Measurements from ENCODE around the gene POM121. TPM values are rescaled to one million over a fixed set of nuclear protein-coding genes. Genes with fewer than 3 reads are reported as not detected.
"Not testable (repeated sequence)": the region's sequence is repeated elsewhere in the genome, so short reads cannot be mapped to it uniquely, and the experiment has no call there.

The POM121 gene
- total and polyA plus RNA-seq, 2 experiments from 2014 or later, result 24.5 to 39.8 TPM

DNA sequence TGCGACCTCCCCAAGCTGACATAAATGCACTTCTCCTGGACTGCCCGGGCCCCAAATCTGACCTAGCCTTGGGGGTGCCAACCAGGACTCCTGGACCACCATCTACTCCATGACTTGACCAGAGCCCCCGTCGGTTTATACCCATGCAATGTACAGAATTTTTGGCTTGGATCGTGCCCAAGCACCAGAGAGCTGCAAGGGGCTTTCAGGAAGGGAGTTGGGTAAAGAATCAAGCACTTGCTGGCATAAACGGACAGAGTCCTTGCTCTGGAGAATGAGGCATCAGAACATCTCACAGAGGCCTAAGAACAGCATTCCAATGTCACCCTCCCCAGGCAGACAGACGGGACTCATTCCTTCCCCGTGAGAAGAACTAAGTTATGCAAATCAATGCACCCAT, 38.2 kb downstream of the POM121 start:
- not testable (repeated sequence) for H3K9me2 ChIP-seq (ENCODE audit: insufficient read depth); H3K27ac ChIP-seq (ENCODE audit: low read depth); H3K9me3 Mint-ChIP-seq; H4K20me1 ChIP-seq (replicated peaks; ENCODE audit: insufficient read depth); ATAC-seq; H3F3A ChIP-seq (replicated peaks; ENCODE audit: low read depth); H3K27ac Mint-ChIP-seq; DNase-seq (ENCODE audit: low spot score); H3K27me3 Mint-ChIP-seq (ENCODE audit: insufficient read depth, low read depth, poor library complexity); H3K36me3 Mint-ChIP-seq (ENCODE audit: low read depth); H3K79me2 ChIP-seq (replicated peaks; ENCODE audit: insufficient read depth); H3K4me3 ChIP-seq; H3K4me3 Mint-ChIP-seq; H3K4me1 ChIP-seq (ENCODE audit: insufficient read depth); H3K4me2 ChIP-seq; H2AFZ ChIP-seq; H3K36me3 ChIP-seq (ENCODE audit: insufficient read depth); H3K27me3 ChIP-seq (ENCODE audit: insufficient read depth); H3K4me1 Mint-ChIP-seq

DNA sequence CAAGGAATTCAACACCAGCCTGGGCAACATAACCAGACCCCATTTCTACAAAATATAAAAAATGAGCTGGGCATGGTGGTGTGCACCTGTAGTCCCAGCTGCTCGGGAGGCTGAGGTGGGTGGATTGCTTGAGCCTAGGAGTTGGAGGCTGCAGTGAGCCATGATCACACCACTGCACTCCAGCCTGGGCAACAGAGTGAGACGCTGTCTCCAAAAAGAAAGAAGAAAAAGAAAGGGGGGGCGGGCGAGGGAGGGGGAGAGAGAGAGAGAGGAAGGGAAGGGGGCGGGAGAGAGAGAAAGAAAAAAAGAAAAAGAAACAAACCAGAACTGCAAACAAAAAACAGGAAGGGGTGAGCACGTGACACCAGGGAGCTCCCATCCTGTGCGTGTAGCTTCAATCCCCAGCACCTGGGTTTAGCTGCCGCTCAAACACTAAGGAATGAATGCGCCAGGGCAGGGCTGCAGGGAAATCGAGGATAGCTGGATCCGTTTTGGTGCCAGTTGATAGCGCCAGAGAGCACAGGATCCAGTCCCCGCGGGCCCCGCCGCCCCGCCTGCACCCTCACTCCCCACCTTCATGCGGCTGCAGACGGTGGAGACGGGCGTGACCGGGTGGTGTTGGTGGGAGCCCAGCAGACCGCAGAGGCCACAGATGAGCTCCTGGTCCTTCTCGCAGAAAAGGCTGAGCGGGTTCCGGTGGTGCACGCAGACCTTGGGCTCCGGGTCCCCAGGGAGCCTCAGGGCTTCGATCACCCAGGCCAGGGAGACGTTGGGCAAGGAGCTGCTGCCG, 40.5 kb downstream of the POM121 start:
- H3K4me3 ChIP-seq; H4K20me1 ChIP-seq (replicated peaks; ENCODE audit: insufficient read depth); H3K27me3 Mint-ChIP-seq (ENCODE audit: insufficient read depth, low read depth, poor library complexity); H3K4me2 ChIP-seq; H3K79me2 ChIP-seq (replicated peaks; ENCODE audit: insufficient read depth); H3K27ac Mint-ChIP-seq; H3F3A ChIP-seq (replicated peaks; ENCODE audit: low read depth); H3K36me3 Mint-ChIP-seq (ENCODE audit: low read depth); H3K4me1 ChIP-seq (ENCODE audit: insufficient read depth); H3K27me3 ChIP-seq (ENCODE audit: insufficient read depth); H3K9me3 Mint-ChIP-seq; H3K27ac ChIP-seq (ENCODE audit: low read depth); H3K4me3 Mint-ChIP-seq; H3K36me3 ChIP-seq (ENCODE audit: insufficient read depth); H3K9me2 ChIP-seq (ENCODE audit: insufficient read depth); H2AFZ ChIP-seq; H3K4me1 Mint-ChIP-seq; DNase-seq (ENCODE audit: low spot score): not testable (repeated sequence)
- ATAC-seq, result peak; percentile 80

DNA sequence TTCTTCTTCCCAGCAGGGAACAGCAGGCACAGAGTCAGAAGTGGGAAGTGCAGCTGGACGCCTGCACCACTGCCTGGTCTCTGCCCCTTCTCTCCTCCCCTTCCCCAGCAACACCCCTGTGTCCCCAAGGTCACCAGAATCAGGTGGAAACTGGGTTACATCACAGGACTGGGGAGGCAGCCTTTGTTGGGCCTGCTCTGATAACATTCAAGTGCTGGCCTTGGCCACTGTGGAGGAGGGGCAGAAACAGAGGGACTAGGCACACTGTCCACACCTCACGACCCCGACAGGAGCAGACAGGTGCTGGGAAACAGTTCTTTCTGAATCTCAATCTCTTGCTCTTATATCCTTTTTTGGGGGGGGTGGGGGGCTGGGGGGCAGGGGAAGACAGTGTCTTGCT, 42.0 kb downstream of the POM121 start:
- not testable (repeated sequence) for H3K79me2 ChIP-seq (replicated peaks; ENCODE audit: insufficient read depth); H3K27me3 ChIP-seq (ENCODE audit: insufficient read depth); H3K4me1 ChIP-seq (ENCODE audit: insufficient read depth); H2AFZ ChIP-seq; H3K27ac ChIP-seq (ENCODE audit: low read depth); H4K20me1 ChIP-seq (replicated peaks; ENCODE audit: insufficient read depth); H3K36me3 Mint-ChIP-seq (ENCODE audit: low read depth); H3K9me3 Mint-ChIP-seq; H3K27ac Mint-ChIP-seq; H3F3A ChIP-seq (replicated peaks; ENCODE audit: low read depth); DNase-seq (ENCODE audit: low spot score); H3K4me1 Mint-ChIP-seq; H3K4me3 Mint-ChIP-seq; H3K4me3 ChIP-seq; H3K9me2 ChIP-seq (ENCODE audit: insufficient read depth); ATAC-seq; H3K4me2 ChIP-seq; H3K27me3 Mint-ChIP-seq (ENCODE audit: insufficient read depth, low read depth, poor library complexity); H3K36me3 ChIP-seq (ENCODE audit: insufficient read depth)

DNA sequence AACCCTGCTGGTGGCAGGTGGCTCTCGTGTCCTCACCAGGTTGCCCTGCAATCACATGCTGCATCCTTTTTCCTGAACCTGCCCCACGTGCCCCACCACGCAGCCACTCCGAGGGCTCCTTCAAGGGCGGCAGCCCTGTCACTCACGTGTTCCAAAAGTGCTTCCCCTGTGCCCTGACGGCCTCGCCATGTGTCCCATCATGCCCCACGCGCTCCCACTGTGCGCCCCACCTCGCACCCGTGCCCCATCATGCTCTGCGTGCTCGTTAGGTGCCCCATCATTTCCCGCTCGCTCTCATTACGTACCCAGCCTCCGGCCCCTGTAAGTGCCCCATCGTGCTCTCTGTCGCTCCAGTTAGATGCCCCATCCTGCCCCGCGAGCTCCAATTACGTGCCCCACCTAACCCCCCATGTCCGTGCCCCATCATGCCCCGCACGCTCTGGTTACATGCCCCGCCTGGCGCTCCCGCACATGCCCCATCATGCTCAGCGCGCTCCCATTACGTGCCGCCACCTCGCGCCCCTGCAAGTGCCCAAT, 44.2 kb downstream of the POM121 start, which contains the start of gene TRIM74:
Gene TRIM74 (minus strand): TSS at position 487 of the 537 bp plus-strand sequence. CDS start 3,309 bp downstream, outside the sequence.
- not testable (repeated sequence) for H3K9me2 ChIP-seq (ENCODE audit: insufficient read depth); H4K20me1 ChIP-seq (replicated peaks; ENCODE audit: insufficient read depth); H3K4me3 Mint-ChIP-seq; DNase-seq (ENCODE audit: low spot score); H3K4me1 ChIP-seq (ENCODE audit: insufficient read depth); H3K4me1 Mint-ChIP-seq; H3K27me3 Mint-ChIP-seq (ENCODE audit: insufficient read depth, low read depth, poor library complexity); H3K27ac Mint-ChIP-seq; ATAC-seq; H3K4me3 ChIP-seq; H3K36me3 Mint-ChIP-seq (ENCODE audit: low read depth); H2AFZ ChIP-seq; H3K9me3 Mint-ChIP-seq; H3K27ac ChIP-seq (ENCODE audit: low read depth); H3K79me2 ChIP-seq (replicated peaks; ENCODE audit: insufficient read depth); H3K4me2 ChIP-seq; H3F3A ChIP-seq (replicated peaks; ENCODE audit: low read depth); H3K27me3 ChIP-seq (ENCODE audit: insufficient read depth); H3K36me3 ChIP-seq (ENCODE audit: insufficient read depth)

DNA sequence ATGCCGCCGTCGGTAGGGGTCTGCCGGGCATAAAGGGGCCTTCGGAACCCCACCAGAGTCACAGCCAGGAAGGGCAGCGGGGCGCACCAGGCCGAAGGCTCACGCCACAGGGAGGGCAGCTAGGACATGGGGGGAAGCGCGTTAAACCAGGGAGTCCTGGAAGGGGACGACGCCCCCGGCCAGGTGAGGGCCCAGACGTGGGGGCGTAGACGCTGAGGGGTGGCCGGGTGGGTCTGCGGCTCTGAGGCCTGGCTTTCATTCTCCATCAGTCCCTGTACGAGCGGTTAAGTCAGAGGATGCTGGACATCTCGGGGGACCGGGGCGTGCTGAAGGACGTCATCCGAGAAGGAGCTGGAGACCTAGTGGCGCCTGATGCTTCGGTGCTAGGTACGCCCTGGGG, 44.8 kb downstream of the POM121 start:
- not testable (repeated sequence) for H3K4me1 Mint-ChIP-seq; H3K4me1 ChIP-seq (ENCODE audit: insufficient read depth); H3K27ac ChIP-seq (ENCODE audit: low read depth); H3F3A ChIP-seq (replicated peaks; ENCODE audit: low read depth); H4K20me1 ChIP-seq (replicated peaks; ENCODE audit: insufficient read depth); H3K4me3 Mint-ChIP-seq; H3K36me3 Mint-ChIP-seq (ENCODE audit: low read depth); H3K79me2 ChIP-seq (replicated peaks; ENCODE audit: insufficient read depth); H2AFZ ChIP-seq; H3K4me3 ChIP-seq; DNase-seq (ENCODE audit: low spot score); H3K4me2 ChIP-seq; H3K9me2 ChIP-seq (ENCODE audit: insufficient read depth); H3K9me3 Mint-ChIP-seq; H3K27ac Mint-ChIP-seq; H3K36me3 ChIP-seq (ENCODE audit: insufficient read depth); H3K27me3 ChIP-seq (ENCODE audit: insufficient read depth); H3K27me3 Mint-ChIP-seq (ENCODE audit: insufficient read depth, low read depth, poor library complexity); ATAC-seq

- not testable (repeated sequence) for H3K36me3 Mint-ChIP-seq (ENCODE audit: low read depth); H3K4me2 ChIP-seq; H4K20me1 ChIP-seq (replicated peaks; ENCODE audit: insufficient read depth); ATAC-seq; H2AFZ ChIP-seq; DNase-seq (ENCODE audit: low spot score); H3K27me3 Mint-ChIP-seq (ENCODE audit: insufficient read depth, low read depth, poor library complexity); H3K27me3 ChIP-seq (ENCODE audit: insufficient read depth); H3K27ac ChIP-seq (ENCODE audit: low read depth); H3K9me2 ChIP-seq (ENCODE audit: insufficient read depth); H3K27ac Mint-ChIP-seq; H3K79me2 ChIP-seq (replicated peaks; ENCODE audit: insufficient read depth); H3K4me3 Mint-ChIP-seq; H3K36me3 ChIP-seq (ENCODE audit: insufficient read depth); H3F3A ChIP-seq (replicated peaks; ENCODE audit: low read depth); H3K4me1 ChIP-seq (ENCODE audit: insufficient read depth); H3K4me1 Mint-ChIP-seq; H3K4me3 ChIP-seq; H3K9me3 Mint-ChIP-seq
Measured at GRCh38 chr7:72971505-72971904, 46.6 kb downstream of the POM121 start.
